ENCODE measurements around the gene SCN9A.

GRCh38 chr2:166240387-166241313 is 135.1 kb downstream of the SCN9A start:
- no peak for TF ChIP-seq POLR2AphosphoS5 (IDR thresholded peaks at IDR 0.05; ENCODE audit: low read depth, low read length)
- no peak for TF ChIP-seq SIN3A (IDR thresholded peaks at IDR 0.05; ENCODE audit: borderline replicate concordance, insufficient read depth, low read length)
